Activated CD4-positive, alpha-beta T cell treated with anti-CD3 and anti-CD28 coated beads, Interleukin-2, amount 10 ng/mL, durations not matched to agents 7 days and 5 days (primary cell): Measurements from ENCODE around the gene PLIN4. TPM values are rescaled to one million over a fixed set of nuclear protein-coding genes. Genes with fewer than 3 reads are reported as not detected.
A peak's percentile ranks its signal among the peaks of the same experiment; 100 is the strongest.

ENCODE experiments used
- CTCF ChIA-PET: fragments of 350-600 bp; sonication (Branson Sonifier 250); formaldehyde crosslinking; loops from one replicate; lab custom pipeline; 2021; ENCODE audit warnings: antibody characterized with exemption; lab: Charles Lee
- POLR2A ChIA-PET: fragments of 350-600 bp; sonication (Branson Sonifier 250); formaldehyde crosslinking; loops from one replicate; lab custom pipeline; 2021; ENCODE audit warnings: antibody characterized with exemption; lab: Charles Lee
- DNase-seq: peaks from one replicate; pipeline ENCODE4 v3.0.0-alpha.2; 2020
- H3K27ac Mint-ChIP-seq: one replicate; pipeline ENCODE4 v1.8.0; 2021; ENCODE audit warnings: mild to moderate bottlenecking, moderate library complexity, mixed read lengths
- H3K27me3 Mint-ChIP-seq: one replicate; pipeline ENCODE4 v1.8.0; 2021; ENCODE audit warnings: mixed read lengths
- H3K36me3 Mint-ChIP-seq: one replicate; pipeline ENCODE4 v1.8.0; 2021; ENCODE audit warnings: low read depth, mixed read lengths
- H3K4me1 Mint-ChIP-seq: one replicate; pipeline ENCODE4 v1.8.0; 2021; ENCODE audit warnings: mixed read lengths
- H3K4me3 Mint-ChIP-seq: one replicate; pipeline ENCODE4 v1.8.0; 2021; ENCODE audit warnings: mild to moderate bottlenecking, moderate library complexity, mixed read lengths
- H3K9me3 Mint-ChIP-seq: one replicate; pipeline ENCODE4 v1.8.0; 2021; ENCODE audit warnings: mixed read lengths
- total RNA-seq, 2 experiments: library from RNA; stranded (reverse); gene quantifications; one replicate each; pipeline ENCODE4 v1.2.3, GENCODE V29; 2021

Gene PLIN4
- total RNA-seq, 2 experiments from 2014 or later: not detected

GRCh38 chr19:4477034-4477801 lies 41.1 kb downstream of the PLIN4 start:
- Mint-ChIP-seq H3K27me3 (no peaks in the 10 kb centered on the region), H3K27ac (no peak overlapping the region), H3K4me3 (no peak overlapping the region), H3K4me1 (peaks cover 17% of the 10 kb centered on the region), H3K36me3 (peaks cover 12% of the 10 kb centered on the region), H3K9me3 (no peaks in the 10 kb centered on the region)
- ChIA-PET POLR2A (no interaction called here), CTCF (interaction anchor here (0.8 kb wide), 1 partner anchor 58 kb away, joined by 3 read pairs; the partner anchor contains the start of gene PLIN5)
- no peak for DNase-seq

- DNase-seq: peak; percentile 49
- H3K36me3 Mint-ChIP-seq: peaks cover 12% of the 10 kb centered on the region
- H3K27me3 Mint-ChIP-seq: no peaks in the 10 kb centered on the region
- H3K4me3 Mint-ChIP-seq: peak overlapping the region; percentile 75
- POLR2A ChIA-PET: interaction anchor here (0.7 kb wide), 1 partner anchor 39 kb away, joined by 10 read pairs; no protein-coding TSS in a partner anchor
- H3K9me3 Mint-ChIP-seq: no peaks in the 10 kb centered on the region
- peak overlapping the region; percentile 80 for H3K27ac Mint-ChIP-seq
- peaks cover 23% of the 10 kb centered on the region for H3K4me1 Mint-ChIP-seq
- CTCF ChIA-PET: interaction anchor here (0.6 to 1.4 kb wide), 5 partner anchors 10 to 193 kb away, joined by 3 to 5 read pairs (median 3); partner anchors contain the start of gene SH3GL1
Measured at GRCh38 chr19:4474514-4475022, 43.7 kb downstream of the PLIN4 start.

GRCh38 chr19:4473763-4474513 lies 44.3 kb downstream of the PLIN4 start:
- peak overlapping the region; percentile 75 for H3K4me3 Mint-ChIP-seq

GRCh38 chr19:4473011-4473762 lies 45.1 kb downstream of the PLIN4 start:
- POLR2A ChIA-PET: interaction anchor here (0.6 kb wide), 1 partner anchor 23 kb away, joined by 3 read pairs; no protein-coding TSS in a partner anchor
- CTCF ChIA-PET: no interaction called here
- Mint-ChIP-seq H3K4me3 (peak overlapping the region; percentile 75), H3K27ac (peak overlapping the region; percentile 80), H3K9me3 (no peaks in the 10 kb centered on the region), H3K4me1 (peaks cover 23% of the 10 kb centered on the region), H3K27me3 (no peaks in the 10 kb centered on the region), H3K36me3 (peaks cover 10% of the 10 kb centered on the region)
- no peak for DNase-seq

More at GRCh38 chr19:4473763-4474513, 44.3 kb downstream of the PLIN4 start:
- Mint-ChIP-seq H3K4me1 (peaks cover 23% of the 10 kb centered on the region), H3K27me3 (no peaks in the 10 kb centered on the region), H3K27ac (peak overlapping the region; percentile 80), H3K36me3 (peaks cover 12% of the 10 kb centered on the region), H3K9me3 (no peaks in the 10 kb centered on the region)
- ChIA-PET CTCF (interaction anchor here (0.6 to 1.4 kb wide), 4 partner anchors 11 to 193 kb away, joined by 3 to 5 read pairs (median 4); partner anchors contain the start of gene SH3GL1), POLR2A (no interaction called here)
- DNase-seq: no peak

GRCh38 chr19:4472174-4472974 lies 45.9 kb downstream of the PLIN4 start, which contains the start of gene HDGFL2:
Gene HDGFL2, plus strand, starts transcription at chr19:4472297. Its CDS starts 54 bp downstream, at chr19:4472351.
- DNase-seq: no peak

GRCh38 chr19:4471403-4472173 lies 46.7 kb downstream of the PLIN4 start:
- no peaks in the 10 kb centered on the region for H3K27me3 Mint-ChIP-seq
- no peak overlapping the region for H3K27ac Mint-ChIP-seq
- ChIA-PET POLR2A (no interaction called here), CTCF (interaction anchor here (0.5 to 2.0 kb wide), 10 partner anchors 15 to 205 kb away, joined by 3 to 11 read pairs (median 4); partner anchors contain the start of genes MPND and SH3GL1)
- DNase-seq: peak; percentile 99
- H3K9me3 Mint-ChIP-seq: no peaks in the 10 kb centered on the region
- H3K4me1 Mint-ChIP-seq: peaks cover 23% of the 10 kb centered on the region
- peaks cover 2% of the 10 kb centered on the region for H3K36me3 Mint-ChIP-seq
- no peak overlapping the region for H3K4me3 Mint-ChIP-seq

More at GRCh38 chr19:4472174-4472974, 45.9 kb downstream of the PLIN4 start, which contains the start of gene HDGFL2:
- Mint-ChIP-seq H3K4me3 (peak within 1 kb of the TSS; percentile 75), H3K4me1 (peaks cover 23% of the 10 kb centered on the region), H3K9me3 (no peaks in the 10 kb centered on the region), H3K27me3 (no peaks in the 10 kb centered on the region), H3K27ac (peak within 1 kb of the TSS; percentile 76), H3K36me3 (peaks cover 5% of the 10 kb centered on the region)
- ChIA-PET POLR2A (interaction anchor here (0.6 kb wide), 1 partner anchor 24 kb away, joined by 3 read pairs; no protein-coding TSS in a partner anchor), CTCF (interaction anchor here (1.6 to 2.0 kb wide), 2 partner anchors 72 to 205 kb away, joined by 4 to 11 read pairs; partner anchors contain the start of gene SH3GL1)

- ChIA-PET CTCF (no interaction called here), POLR2A (no interaction called here)
- Mint-ChIP-seq H3K27ac (no peak overlapping the region), H3K4me3 (no peak overlapping the region), H3K27me3 (no peaks in the 10 kb centered on the region), H3K36me3 (no peaks in the 10 kb centered on the region), H3K4me1 (peaks cover 6% of the 10 kb centered on the region), H3K9me3 (no peaks in the 10 kb centered on the region)
- DNase-seq: no peak
Measured at GRCh38 chr19:4467835-4468234, 50.5 kb downstream of the PLIN4 start.

- POLR2A ChIA-PET: no interaction called here
Measured at GRCh38 chr19:4464815-4465581, 53.3 kb downstream of the PLIN4 start.

GRCh38 chr19:4457654-4458395 lies 60.5 kb downstream of the PLIN4 start, which contains the start of gene UBXN6:
Gene UBXN6, minus strand, starts transcription at chr19:4457794. Its CDS starts 97 bp downstream, at chr19:4457697.
- Mint-ChIP-seq H3K4me1 (peaks cover 15% of the 10 kb centered on the region), H3K27me3 (no peaks in the 10 kb centered on the region), H3K36me3 (no peaks in the 10 kb centered on the region), H3K27ac (peak within 1 kb of the TSS; percentile 92), H3K4me3 (peak within 1 kb of the TSS; percentile 90), H3K9me3 (no peaks in the 10 kb centered on the region)
- CTCF ChIA-PET: interaction anchor here (1.0 to 1.3 kb wide), 2 partner anchors 13 to 57 kb away, joined by 3 read pairs; no protein-coding TSS in a partner anchor
- peak; percentile 99 for DNase-seq
- POLR2A ChIA-PET: no interaction called here

More at GRCh38 chr19:4464815-4465581, 53.3 kb downstream of the PLIN4 start:
- H3K36me3 Mint-ChIP-seq: no peaks in the 10 kb centered on the region
- H3K4me3 Mint-ChIP-seq: no peak overlapping the region
- H3K27me3 Mint-ChIP-seq: no peaks in the 10 kb centered on the region
- CTCF ChIA-PET: interaction anchor here (0.6 to 0.7 kb wide), 2 partner anchors 16 to 21 kb away, joined by 3 read pairs; no protein-coding TSS in a partner anchor
- no peaks in the 10 kb centered on the region for H3K4me1 Mint-ChIP-seq
- no peak for DNase-seq
- H3K9me3 Mint-ChIP-seq: no peaks in the 10 kb centered on the region
- H3K27ac Mint-ChIP-seq: no peak overlapping the region
